ENCODE measurements around the gene CRYZL1.
A peak's percentile ranks its signal among the peaks of the same experiment; 100 is the strongest.
"Not testable (repeated sequence)": the region's sequence is repeated elsewhere in the genome, so short reads cannot be mapped to it uniquely, and the experiment has no call there.

CRYZL1 gene

DNA sequence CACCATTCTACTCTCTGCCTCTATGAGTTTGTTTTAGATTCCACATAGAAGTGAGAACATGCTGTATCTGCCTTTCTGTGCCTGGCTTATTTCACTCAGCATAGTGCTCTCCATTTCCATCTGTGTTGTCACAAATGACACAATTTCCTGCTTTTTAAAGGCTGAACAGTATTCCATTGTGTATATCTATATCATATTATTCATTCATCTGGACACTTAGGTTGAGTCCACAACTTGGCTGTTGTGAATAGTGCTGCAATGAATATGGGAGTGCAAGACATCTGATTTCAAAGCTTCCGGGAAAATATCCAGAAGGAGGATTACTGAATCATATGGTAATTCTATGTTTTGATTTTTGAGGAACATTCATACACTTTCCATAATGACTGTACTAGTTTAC is 33.0 kb downstream of the CRYZL1 start:
- Histone ChIP-seq H3K27ac (ENCODE audit: low read depth, low read length) (no peak overlapping the region), H3K27me3 (ENCODE audit: control insufficient read depth in 5 of 5, insufficient read depth in 4 of 5, low read length in 5 of 5) (no peaks in the 10 kb centered on the region), H3K36me3 (ENCODE audit: control insufficient read depth in 5 of 5, insufficient read depth in 5 of 5, low read length in 5 of 5) (peaks cover 19 to 37% (median 29%) of the 10 kb centered on the region in 5 donors), H3K9ac (ENCODE audit: low read length in 5 of 5) (no peak overlapping the region), H3K4me1 (ENCODE audit: control insufficient read depth in 5 of 5, insufficient read depth in 5 of 5, low read length in 5 of 5) (no peaks in the 10 kb centered on the region), H3K4me3 (ENCODE audit: low read depth in 1 of 5, low read length in 5 of 5) (no peak overlapping the region), H3K9me3 (ENCODE audit: control insufficient read depth in 5 of 5, low read length in 5 of 5) (no peaks in the 10 kb centered on the region)

DNA sequence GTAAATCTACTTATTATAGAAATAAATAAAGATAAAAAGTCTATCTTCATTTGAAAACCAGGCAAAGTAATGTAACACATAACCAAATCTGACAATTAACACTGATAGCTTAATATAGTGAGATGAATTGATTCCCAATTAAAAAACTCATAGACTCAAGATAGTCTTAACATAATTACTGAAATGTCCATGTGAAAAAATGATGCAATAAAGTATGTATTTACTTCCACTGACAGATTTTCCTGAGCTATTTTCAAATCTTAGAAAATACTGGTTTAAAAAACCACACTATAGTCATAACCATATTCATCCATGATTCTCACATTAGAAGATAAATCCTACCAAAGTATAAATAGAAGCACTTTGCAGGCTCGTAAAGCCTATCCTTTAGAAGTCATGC is 43.5 kb downstream of the CRYZL1 start:
- H3K27me3 ChIP-seq (ENCODE audit: control insufficient read depth in 5 of 5, insufficient read depth in 4 of 5, low read length in 5 of 5), result no peaks in the 10 kb centered on the region
- H3K9ac ChIP-seq (ENCODE audit: low read length in 5 of 5), result no peak overlapping the region
- H3K9me3 ChIP-seq (ENCODE audit: control insufficient read depth in 5 of 5, low read length in 5 of 5), result no peaks in the 10 kb centered on the region
- no peak overlapping the region for H3K4me3 ChIP-seq (ENCODE audit: low read depth in 1 of 5, low read length in 5 of 5)
- peaks cover 38 to 68% (median 50%) of the 10 kb centered on the region in 5 donors for H3K36me3 ChIP-seq (ENCODE audit: control insufficient read depth in 5 of 5, insufficient read depth in 5 of 5, low read length in 5 of 5)
- no peak overlapping the region for H3K27ac ChIP-seq (ENCODE audit: low read depth, low read length)
- no peaks in the 10 kb centered on the region for H3K4me1 ChIP-seq (ENCODE audit: control insufficient read depth in 5 of 5, insufficient read depth in 5 of 5, low read length in 5 of 5)

DNA sequence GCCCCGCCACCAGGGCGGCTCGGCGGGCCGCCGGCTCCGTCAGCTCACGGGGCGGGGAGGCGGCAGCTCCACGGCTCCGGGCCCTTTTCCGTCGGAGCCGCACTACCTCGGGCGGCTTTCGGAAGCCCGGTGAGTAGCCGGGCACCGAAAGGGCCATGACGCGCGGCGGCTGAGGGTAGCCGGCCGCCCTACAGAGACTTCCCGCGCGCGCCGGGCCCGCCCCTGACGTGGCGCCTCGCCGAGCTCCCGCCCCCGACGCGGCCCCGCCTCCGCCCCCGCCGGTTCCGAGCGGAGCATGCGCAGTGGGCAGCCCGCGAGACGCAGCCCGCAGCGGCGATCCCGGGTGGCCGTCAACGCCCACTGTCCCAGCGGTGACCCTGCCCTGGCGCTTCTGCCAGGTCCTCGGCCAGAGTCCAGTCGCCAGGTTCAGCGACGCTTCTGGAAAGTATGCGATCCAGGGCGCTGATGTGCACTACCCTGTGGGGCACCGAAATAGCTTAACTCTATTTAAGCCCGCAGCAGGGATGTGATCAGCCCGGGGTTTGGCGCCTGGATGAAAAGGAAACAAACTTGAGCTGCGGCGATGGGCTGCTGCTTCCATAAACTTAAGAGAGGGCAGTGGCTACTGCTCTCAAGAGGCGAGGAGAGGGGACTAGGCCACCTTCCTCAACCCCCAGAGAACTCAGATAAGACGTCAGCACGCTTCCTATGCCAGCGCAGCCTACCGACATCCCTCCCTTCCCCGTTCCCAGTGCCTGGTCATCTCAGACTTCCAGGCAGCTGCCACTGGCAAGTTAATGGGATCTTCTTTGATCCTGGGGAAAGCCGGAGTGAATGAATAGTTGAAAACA is 52.8 kb downstream of the CRYZL1 start, which contains the start of gene DONSON:
Gene DONSON, minus strand, starts transcription at position 200 of the 851 bp plus-strand sequence. Its CDS starts 43 bp downstream, at position 157.
- H3K4me1 ChIP-seq (ENCODE audit: control insufficient read depth in 5 of 5, insufficient read depth in 5 of 5, low read length in 5 of 5), result peaks cover 0 to 16% (median 14%) of the 10 kb centered on the region in 5 donors
- peak within 1 kb of the TSS; percentile 84 to 95 (median 89) for H3K4me3 ChIP-seq (ENCODE audit: low read depth in 1 of 5, low read length in 5 of 5)
- peak within 1 kb of the TSS; percentile 56 to 86 (median 80) for H3K9ac ChIP-seq (ENCODE audit: low read length in 5 of 5)
- no peaks in the 10 kb centered on the region for H3K27me3 ChIP-seq (ENCODE audit: control insufficient read depth in 5 of 5, insufficient read depth in 4 of 5, low read length in 5 of 5)
- no peaks in the 10 kb centered on the region for H3K36me3 ChIP-seq (ENCODE audit: control insufficient read depth in 5 of 5, insufficient read depth in 5 of 5, low read length in 5 of 5)
- no peaks in the 10 kb centered on the region for H3K9me3 ChIP-seq (ENCODE audit: control insufficient read depth in 5 of 5, low read length in 5 of 5)
- peak within 1 kb of the TSS; percentile 93 for H3K27ac ChIP-seq (ENCODE audit: low read depth, low read length)

DNA sequence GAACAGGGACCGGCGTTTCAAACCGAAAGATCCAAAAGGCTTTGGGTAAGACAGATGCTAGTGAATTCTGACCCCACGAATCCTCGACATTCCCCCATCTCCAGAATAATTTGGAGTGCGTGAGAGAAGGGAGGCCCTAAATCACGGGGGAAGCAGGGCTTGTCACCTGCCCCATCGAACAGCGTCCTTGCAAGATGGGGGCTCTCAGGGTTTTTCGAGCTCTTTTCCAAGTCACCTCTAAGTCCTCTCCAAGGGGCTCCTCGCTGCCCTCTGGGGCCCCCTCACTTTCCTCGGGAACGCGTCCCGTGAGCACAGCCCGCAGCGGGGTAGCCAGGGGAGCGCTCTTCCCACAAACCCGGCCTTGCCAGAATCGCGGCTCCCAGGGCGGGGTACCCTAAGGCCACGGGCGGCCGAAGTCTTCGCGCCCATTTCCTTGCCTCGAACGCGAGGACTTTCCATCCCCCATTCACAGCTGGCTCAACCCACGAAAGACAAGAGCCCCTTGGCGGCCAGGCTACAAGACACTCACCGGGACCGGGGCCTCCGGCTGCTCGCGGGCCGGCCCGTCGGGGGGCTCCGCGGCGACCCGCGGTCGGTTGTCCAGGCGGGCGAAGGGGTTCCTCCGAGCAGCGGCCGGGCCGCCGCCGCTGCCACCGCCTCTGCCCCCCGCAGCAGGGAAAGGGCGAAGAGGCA is 53.6 kb downstream of the CRYZL1 start:
- peak overlapping the region; percentile 74 to 89 (median 84) for H3K4me3 ChIP-seq (ENCODE audit: low read depth in 1 of 5, low read length in 5 of 5)
- H3K36me3 ChIP-seq (ENCODE audit: control insufficient read depth in 5 of 5, insufficient read depth in 5 of 5, low read length in 5 of 5), result no peaks in the 10 kb centered on the region
- no peaks in the 10 kb centered on the region for H3K27me3 ChIP-seq (ENCODE audit: control insufficient read depth in 5 of 5, insufficient read depth in 4 of 5, low read length in 5 of 5)
- peak overlapping the region; percentile 93 for H3K27ac ChIP-seq (ENCODE audit: low read depth, low read length)
- no peaks in the 10 kb centered on the region for H3K9me3 ChIP-seq (ENCODE audit: control insufficient read depth in 5 of 5, low read length in 5 of 5)
- peaks cover 0 to 16% (median 14%) of the 10 kb centered on the region in 5 donors for H3K4me1 ChIP-seq (ENCODE audit: control insufficient read depth in 5 of 5, insufficient read depth in 5 of 5, low read length in 5 of 5)
- peak overlapping the region in 4 of 5 donors; percentile 76 to 86 (median 83) for H3K9ac ChIP-seq (ENCODE audit: low read length in 5 of 5)

DNA sequence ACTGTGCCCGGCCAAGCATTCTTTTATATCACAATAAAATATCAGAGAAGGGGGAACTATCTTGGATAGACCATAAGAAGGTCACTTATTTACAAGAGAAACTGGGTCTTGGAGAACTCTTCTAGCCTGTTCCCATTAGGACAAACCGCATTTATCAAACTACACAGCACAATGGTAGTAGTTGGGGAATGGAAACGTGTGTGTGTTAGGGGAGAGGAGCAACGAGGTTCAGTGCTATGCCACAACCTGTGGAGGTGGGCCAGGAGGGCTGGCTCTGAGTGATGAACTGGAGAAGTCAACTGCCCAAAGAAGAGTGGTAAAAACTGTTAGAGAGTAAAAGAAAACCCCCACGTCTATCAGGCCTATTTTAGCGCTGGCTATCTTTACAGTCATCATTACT is 54.6 kb downstream of the CRYZL1 start:
- H3K27me3 ChIP-seq (ENCODE audit: control insufficient read depth in 5 of 5, insufficient read depth in 4 of 5, low read length in 5 of 5), result no peaks in the 10 kb centered on the region
- H3K4me3 ChIP-seq (ENCODE audit: low read depth in 1 of 5, low read length in 5 of 5), result no peak overlapping the region
- no peaks in the 10 kb centered on the region for H3K9me3 ChIP-seq (ENCODE audit: control insufficient read depth in 5 of 5, low read length in 5 of 5)
- peaks cover 0 to 16% (median 14%) of the 10 kb centered on the region in 5 donors for H3K4me1 ChIP-seq (ENCODE audit: control insufficient read depth in 5 of 5, insufficient read depth in 5 of 5, low read length in 5 of 5)
- H3K36me3 ChIP-seq (ENCODE audit: control insufficient read depth in 5 of 5, insufficient read depth in 5 of 5, low read length in 5 of 5), result peaks cover 0 to 2% (median 0%) of the 10 kb centered on the region in 5 donors
- no peak overlapping the region for H3K9ac ChIP-seq (ENCODE audit: low read length in 5 of 5)
- H3K27ac ChIP-seq (ENCODE audit: low read depth, low read length), result no peak overlapping the region

DNA sequence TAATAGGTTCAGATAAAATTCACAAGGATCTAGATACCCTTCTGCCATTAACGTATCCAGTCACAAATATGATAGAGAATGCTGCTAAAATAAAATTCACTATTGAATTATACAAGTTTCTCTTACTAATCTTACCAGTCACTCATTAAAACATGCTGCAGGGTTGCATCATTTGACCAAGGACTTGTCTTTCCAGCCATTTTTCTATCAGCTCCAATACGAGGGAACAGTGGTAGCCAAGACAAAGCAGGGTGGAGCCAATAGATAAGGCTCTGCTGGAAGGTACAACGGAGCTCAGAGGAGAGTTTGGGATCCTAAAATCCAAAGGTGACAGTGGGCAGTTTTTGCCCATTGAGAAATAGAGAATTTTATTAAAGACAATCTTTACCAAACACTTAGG is 57.1 kb downstream of the CRYZL1 start:
- no peak overlapping the region for H3K4me3 ChIP-seq (ENCODE audit: low read depth in 1 of 5, low read length in 5 of 5)
- H3K9me3 ChIP-seq (ENCODE audit: control insufficient read depth in 5 of 5, low read length in 5 of 5), result no peaks in the 10 kb centered on the region
- H3K9ac ChIP-seq (ENCODE audit: low read length in 5 of 5), result no peak overlapping the region
- H3K36me3 ChIP-seq (ENCODE audit: control insufficient read depth in 5 of 5, insufficient read depth in 5 of 5, low read length in 5 of 5), result peaks cover 0 to 4% (median 0%) of the 10 kb centered on the region in 5 donors
- H3K27me3 ChIP-seq (ENCODE audit: control insufficient read depth in 5 of 5, insufficient read depth in 4 of 5, low read length in 5 of 5), result no peaks in the 10 kb centered on the region
- H3K4me1 ChIP-seq (ENCODE audit: control insufficient read depth in 5 of 5, insufficient read depth in 5 of 5, low read length in 5 of 5), result peaks cover 0 to 16% (median 14%) of the 10 kb centered on the region in 5 donors
- H3K27ac ChIP-seq (ENCODE audit: low read depth, low read length), result no peak overlapping the region

DNA sequence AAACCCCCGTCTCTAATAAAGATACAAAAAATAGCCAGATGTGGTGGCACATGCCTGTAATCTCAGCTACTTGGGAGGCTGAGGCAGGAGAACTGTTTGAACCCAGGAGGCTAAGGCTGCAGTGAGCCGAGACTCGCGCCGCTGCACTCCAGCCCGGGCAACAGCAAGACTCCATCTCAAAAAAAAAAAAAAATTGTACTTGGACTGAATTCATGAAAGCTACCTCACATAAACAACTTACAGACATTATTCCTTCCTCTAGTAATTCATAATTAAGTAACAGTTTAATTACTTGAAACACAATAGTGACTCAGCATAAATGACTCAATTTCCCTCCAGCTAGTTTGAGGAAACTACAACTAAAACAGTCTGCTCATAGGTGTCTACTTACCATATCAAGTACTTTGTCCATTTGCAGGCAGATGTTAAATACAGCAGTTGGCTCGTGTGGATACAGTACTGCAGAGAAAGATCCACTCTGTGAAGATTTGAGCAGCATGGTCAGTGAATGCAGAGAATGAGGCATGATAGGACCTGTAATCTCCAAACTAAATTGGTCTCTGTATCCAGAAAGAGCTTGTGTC is 62.5 kb downstream of the CRYZL1 start:
- no peak overlapping the region for H3K9ac ChIP-seq (ENCODE audit: low read length in 5 of 5)
- no peak overlapping the region for H3K4me3 ChIP-seq (ENCODE audit: low read depth in 1 of 5, low read length in 5 of 5)
- H3K27ac ChIP-seq (ENCODE audit: low read depth, low read length), result peak overlapping the region; percentile 9
- peaks cover 28 to 45% (median 37%) of the 10 kb centered on the region in 5 donors for H3K36me3 ChIP-seq (ENCODE audit: control insufficient read depth in 5 of 5, insufficient read depth in 5 of 5, low read length in 5 of 5)
- no peaks in the 10 kb centered on the region for H3K9me3 ChIP-seq (ENCODE audit: control insufficient read depth in 5 of 5, low read length in 5 of 5)
- H3K27me3 ChIP-seq (ENCODE audit: control insufficient read depth in 5 of 5, insufficient read depth in 4 of 5, low read length in 5 of 5), result no peaks in the 10 kb centered on the region
- H3K4me1 ChIP-seq (ENCODE audit: control insufficient read depth in 5 of 5, insufficient read depth in 5 of 5, low read length in 5 of 5), result peaks cover 0 to 3% (median 0%) of the 10 kb centered on the region in 5 donors

DNA sequence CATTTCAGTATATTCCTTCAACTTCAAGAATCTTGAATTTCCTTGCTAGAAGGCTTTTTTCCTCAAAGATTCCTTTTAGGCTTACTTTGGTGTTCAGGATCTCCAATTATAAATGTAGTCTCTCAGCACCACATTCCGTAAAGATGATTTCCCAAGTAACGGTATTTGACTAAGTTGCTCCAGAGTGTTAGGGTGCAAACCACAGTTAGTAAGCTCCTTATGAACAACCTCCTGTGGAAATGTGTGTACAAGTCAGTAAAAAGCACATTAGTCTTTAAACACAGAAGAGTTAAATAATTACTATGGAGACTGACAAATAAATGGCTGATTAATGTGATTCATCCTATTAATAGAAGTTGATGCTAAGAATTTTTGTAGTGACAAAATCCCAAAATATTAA is 63.3 kb downstream of the CRYZL1 start:
- no peaks in the 10 kb centered on the region for H3K9me3 ChIP-seq (ENCODE audit: control insufficient read depth in 5 of 5, low read length in 5 of 5)
- peaks cover 34 to 53% (median 45%) of the 10 kb centered on the region in 5 donors for H3K36me3 ChIP-seq (ENCODE audit: control insufficient read depth in 5 of 5, insufficient read depth in 5 of 5, low read length in 5 of 5)
- H3K27ac ChIP-seq (ENCODE audit: low read depth, low read length), result peak overlapping the region; percentile 9
- H3K4me1 ChIP-seq (ENCODE audit: control insufficient read depth in 5 of 5, insufficient read depth in 5 of 5, low read length in 5 of 5), result peaks cover 0 to 3% (median 0%) of the 10 kb centered on the region in 5 donors
- no peaks in the 10 kb centered on the region for H3K27me3 ChIP-seq (ENCODE audit: control insufficient read depth in 5 of 5, insufficient read depth in 4 of 5, low read length in 5 of 5)
- H3K4me3 ChIP-seq (ENCODE audit: low read depth in 1 of 5, low read length in 5 of 5), result no peak overlapping the region
- H3K9ac ChIP-seq (ENCODE audit: low read length in 5 of 5), result no peak overlapping the region

DNA sequence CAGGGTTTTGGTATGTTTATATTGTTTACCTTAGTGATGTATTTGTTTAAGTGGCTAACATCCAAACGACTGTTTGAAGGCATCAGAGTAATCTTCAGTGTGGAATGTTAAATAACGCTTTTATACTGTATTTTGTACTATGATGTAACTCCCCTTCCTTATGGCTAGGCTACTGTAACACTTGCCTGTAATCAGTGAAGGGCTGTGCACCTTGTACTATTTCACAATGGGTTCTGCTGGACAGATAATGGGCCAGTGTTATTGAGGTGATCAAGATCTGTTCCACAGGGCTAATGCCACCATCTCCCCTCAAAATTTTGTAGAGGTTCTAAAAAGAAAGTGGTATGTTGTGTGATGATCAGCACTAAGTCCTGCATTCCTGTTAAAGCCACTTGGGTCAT is 64.8 kb downstream of the CRYZL1 start:
- not testable (repeated sequence) for H3K4me1 ChIP-seq (ENCODE audit: control insufficient read depth in 5 of 5, insufficient read depth in 5 of 5, low read length in 5 of 5); H3K9ac ChIP-seq (ENCODE audit: low read length in 5 of 5); H3K4me3 ChIP-seq (ENCODE audit: low read depth in 1 of 5, low read length in 5 of 5); H3K27me3 ChIP-seq (ENCODE audit: control insufficient read depth in 5 of 5, insufficient read depth in 4 of 5, low read length in 5 of 5); H3K9me3 ChIP-seq (ENCODE audit: control insufficient read depth in 5 of 5, low read length in 5 of 5)
- H3K36me3 ChIP-seq (ENCODE audit: control insufficient read depth in 5 of 5, insufficient read depth in 5 of 5, low read length in 5 of 5), result peaks cover 45 to 61% (median 56%) of the 10 kb centered on the region in 5 donors
- peak overlapping the region; percentile 10 for H3K27ac ChIP-seq (ENCODE audit: low read depth, low read length)
